ENCODE results near the gene GOLGA2. TPM values are rescaled to one million over a fixed set of nuclear protein-coding genes. Genes with fewer than 3 reads are reported as not detected.

The GOLGA2 gene
- total RNA-seq, 1 donor from 2014 or later: 105 TPM

GRCh38 chr9:128292009-128292408 lies 16.2 kb upstream of the GOLGA2 start:
- Mint-ChIP-seq H3K27ac (ENCODE audit: unreplicated experiment) (no peak overlapping the region), H3K27me3 (ENCODE audit: low read depth, unreplicated experiment) (no peaks in the 10 kb centered on the region), H3K9me3 (ENCODE audit: unreplicated experiment) (no peaks in the 10 kb centered on the region), H3K4me1 (ENCODE audit: low read depth, unreplicated experiment) (peaks cover 3% of the 10 kb centered on the region), H3K4me3 (ENCODE audit: unreplicated experiment) (no peak overlapping the region), H3K36me3 (ENCODE audit: low read depth, unreplicated experiment) (peaks cover 11% of the 10 kb centered on the region)
- Histone ChIP-seq H4K20me1 (ENCODE audit: insufficient read depth, low read length) (no peaks in the 10 kb centered on the region), H2AFZ (ENCODE audit: low read depth, low read length) (no peak overlapping the region), H3K9ac (ENCODE audit: low read length) (no peak overlapping the region), H3K4me2 (ENCODE audit: low read length) (no peak overlapping the region), H3K4me3 (ENCODE audit: insufficient read depth, low read depth, low read length) (no peak overlapping the region), H3K36me3 (ENCODE audit: insufficient read depth, low read length) (no peaks in the 10 kb centered on the region), H3K9me3 (ENCODE audit: insufficient read depth, low read depth, low read length) (no peaks in the 10 kb centered on the region), H3K27ac (ENCODE audit: low read depth, low read length) (no peak overlapping the region), H3K27me3 (ENCODE audit: insufficient read depth, low read length) (no peaks in the 10 kb centered on the region), H3K79me2 (ENCODE audit: insufficient read depth, low read length) (no peaks in the 10 kb centered on the region), H3K4me1 (ENCODE audit: insufficient read depth, low read length) (peaks cover 8% of the 10 kb centered on the region)
- TF ChIP-seq EZH2 (IDR thresholded peaks at IDR 0.05; ENCODE audit: insufficient read depth, low read length): no peak
- TF ChIP-seq CTCF (IDR thresholded peaks at IDR 0.05; ENCODE audit: insufficient read depth, low read depth, low read length): no peak
- FAIRE-seq: no peak
- no peak for DNase-seq (ENCODE audit: low read depth)

DNA sequence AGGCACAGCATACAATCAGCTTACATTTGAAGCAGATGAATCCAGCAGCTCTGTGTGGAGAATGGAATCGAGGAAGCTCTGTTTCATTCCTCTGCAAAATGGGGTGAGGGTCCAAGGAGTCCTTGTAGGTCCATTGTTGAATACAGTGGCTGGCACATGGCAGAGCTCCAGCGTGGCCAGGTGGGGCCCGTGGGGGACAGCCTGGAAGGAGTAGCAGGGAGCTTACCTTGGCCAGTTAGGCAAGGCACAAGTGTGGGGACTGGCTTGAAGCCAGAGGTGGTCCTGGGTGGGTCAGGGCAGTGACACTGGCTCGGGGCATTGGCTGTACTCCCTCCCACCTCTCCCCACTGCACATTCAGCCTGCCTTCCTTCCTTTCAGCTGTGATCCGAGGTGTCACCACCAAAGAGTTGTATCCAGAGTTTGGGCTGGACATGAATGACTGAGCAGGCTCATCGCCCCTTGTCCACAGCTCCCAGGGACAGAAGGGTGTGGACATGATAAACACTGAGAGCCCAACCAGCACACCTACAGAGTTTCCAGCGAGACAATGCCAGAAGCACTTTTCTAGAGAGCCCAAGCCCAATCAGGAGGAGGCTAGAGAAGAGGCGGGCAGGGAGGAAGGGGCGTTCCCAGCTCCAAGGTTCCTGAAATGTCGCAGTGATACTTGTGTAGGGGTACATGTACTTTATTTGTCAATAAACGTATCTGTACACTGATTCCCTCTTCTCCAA lies 12.6 kb upstream of the GOLGA2 start:
- no peak overlapping the region for H3K27ac ChIP-seq (ENCODE audit: low read depth, low read length)
- Mint-ChIP-seq H3K4me3 (ENCODE audit: unreplicated experiment) (no peak overlapping the region), H3K36me3 (ENCODE audit: low read depth, unreplicated experiment) (peaks cover 13% of the 10 kb centered on the region), H3K4me1 (ENCODE audit: low read depth, unreplicated experiment) (no peaks in the 10 kb centered on the region), H3K27ac (ENCODE audit: unreplicated experiment) (no peak overlapping the region), H3K9me3 (ENCODE audit: unreplicated experiment) (no peaks in the 10 kb centered on the region), H3K27me3 (ENCODE audit: low read depth, unreplicated experiment) (no peaks in the 10 kb centered on the region)
- H3K9ac ChIP-seq (ENCODE audit: low read length): no peak overlapping the region
- DNase-seq (ENCODE audit: low read depth) (no peak), FAIRE-seq (no peak)
- no peaks in the 10 kb centered on the region for H3K27me3 ChIP-seq (ENCODE audit: insufficient read depth, low read length)
- TF ChIP-seq CTCF (IDR thresholded peaks at IDR 0.05; ENCODE audit: insufficient read depth, low read depth, low read length) (no peak), EZH2 (IDR thresholded peaks at IDR 0.05; ENCODE audit: insufficient read depth, low read length) (no peak)
- H3K4me2 ChIP-seq (ENCODE audit: low read length): no peak overlapping the region
- no peaks in the 10 kb centered on the region for H3K79me2 ChIP-seq (ENCODE audit: insufficient read depth, low read length)
- H4K20me1 ChIP-seq (ENCODE audit: insufficient read depth, low read length): no peaks in the 10 kb centered on the region
- no peaks in the 10 kb centered on the region for H3K9me3 ChIP-seq (ENCODE audit: insufficient read depth, low read depth, low read length)
- no peak overlapping the region for H2AFZ ChIP-seq (ENCODE audit: low read depth, low read length)
- peaks cover under 1% of the 10 kb centered on the region for H3K4me1 ChIP-seq (ENCODE audit: insufficient read depth, low read length)
- peaks cover 3% of the 10 kb centered on the region for H3K36me3 ChIP-seq (ENCODE audit: insufficient read depth, low read length)
- H3K4me3 ChIP-seq (ENCODE audit: insufficient read depth, low read depth, low read length): no peak overlapping the region

GRCh38 chr9:128286440-128286839 lies 10.6 kb upstream of the GOLGA2 start:
- Histone ChIP-seq H3K79me2 (ENCODE audit: insufficient read depth, low read length) (no peaks in the 10 kb centered on the region), H3K27me3 (ENCODE audit: insufficient read depth, low read length) (no peaks in the 10 kb centered on the region), H3K9me3 (ENCODE audit: insufficient read depth, low read depth, low read length) (no peaks in the 10 kb centered on the region), H3K4me1 (ENCODE audit: insufficient read depth, low read length) (peaks cover 5% of the 10 kb centered on the region), H2AFZ (ENCODE audit: low read depth, low read length) (no peak overlapping the region), H3K27ac (ENCODE audit: low read depth, low read length) (no peak overlapping the region), H4K20me1 (ENCODE audit: insufficient read depth, low read length) (no peaks in the 10 kb centered on the region), H3K4me3 (ENCODE audit: insufficient read depth, low read depth, low read length) (no peak overlapping the region), H3K36me3 (ENCODE audit: insufficient read depth, low read length) (peaks cover 3% of the 10 kb centered on the region), H3K4me2 (ENCODE audit: low read length) (no peak overlapping the region), H3K9ac (ENCODE audit: low read length) (no peak overlapping the region)
- Mint-ChIP-seq H3K36me3 (ENCODE audit: low read depth, unreplicated experiment) (peaks cover 10% of the 10 kb centered on the region), H3K27ac (ENCODE audit: unreplicated experiment) (peak overlapping the region; percentile 78), H3K4me1 (ENCODE audit: low read depth, unreplicated experiment) (peaks cover 3% of the 10 kb centered on the region), H3K27me3 (ENCODE audit: low read depth, unreplicated experiment) (no peaks in the 10 kb centered on the region), H3K4me3 (ENCODE audit: unreplicated experiment) (no peak overlapping the region), H3K9me3 (ENCODE audit: unreplicated experiment) (no peaks in the 10 kb centered on the region)
- DNase-seq (ENCODE audit: low read depth): peak; percentile 51
- FAIRE-seq: no peak
- no peak for TF ChIP-seq CTCF (IDR thresholded peaks at IDR 0.05; ENCODE audit: insufficient read depth, low read depth, low read length)
- no peak for TF ChIP-seq EZH2 (IDR thresholded peaks at IDR 0.05; ENCODE audit: insufficient read depth, low read length)
